Measurements from ENCODE around the gene SF3B3. TPM values are rescaled to one million over a fixed set of nuclear protein-coding genes. Genes with fewer than 3 reads are reported as not detected.

The SF3B3 gene
- total and polyA plus RNA-seq, 10 of the 15 experiments (the other 5 are each of a cell fraction or from before 2014, with no cell fraction given), result 134 to 453 (median 215) TPM

GRCh38 chr16:70478169-70478568, 45.4 kb upstream of the SF3B3 start:
- no peak overlapping the region for H2AFZ ChIP-seq (ENCODE audit: control insufficient read depth, low read depth, low read length)
- H3K27ac ChIP-seq (ENCODE audit: control insufficient read depth, insufficient read depth), result peak overlapping the region; percentile 84
- no peaks in the 10 kb centered on the region for H3K27me3 ChIP-seq (replicated peaks in 1 of 2; ENCODE audit: control insufficient read depth in 2 of 2, insufficient read depth in 2 of 2, low read length in 1 of 2)
- no peak overlapping the region for H3K4me3 ChIP-seq
- TF ChIP-seq SPI1 (IDR thresholded peaks at IDR 0.05; ENCODE audit: borderline replicate concordance, insufficient read depth, low read depth, low read length) (no peak), SIX5 (IDR thresholded peaks at IDR 0.05; ENCODE audit: low read depth, low read length, severe bottlenecking) (no peak), MAX (IDR thresholded peaks at IDR 0.05; ENCODE audit: low read depth, low read length) (no peak), JUND (IDR thresholded peaks at IDR 0.05; ENCODE audit: low read depth, low read length) (no peak), MEF2B (IDR thresholded peaks at IDR 0.05; ENCODE audit: partially characterized antibody, poor library complexity, severe bottlenecking) (no peak), YY1 (IDR thresholded peaks at IDR 0.05; ENCODE audit: low read depth, low read length) (no peak), ZBTB11 (CRISPR knock-in tag; IDR thresholded peaks at IDR 0.05) (no peak), HCFC1 (IDR thresholded peaks at IDR 0.05; ENCODE audit: low read length) (no peak), CHD4 (IDR thresholded peaks at IDR 0.05) (no peak)
- intact Hi-C loops (cut with micrococcal nuclease; ENCODE audit: unreplicated experiment) (no loop called here), in situ Hi-C loops (cut with MboI) (no loop called here)
- ATAC-seq, result no peak
- H3K9me3 ChIP-seq (replicated peaks; ENCODE audit: control insufficient read depth, insufficient read depth, low read length), result no peaks in the 10 kb centered on the region
- H3K79me2 ChIP-seq (ENCODE audit: control insufficient read depth, insufficient read depth, low read length), result no peaks in the 10 kb centered on the region
- no TSS peak for BruUV-seq (replicated peaks)
- CTCF ChIA-PET, result interaction anchor here (0.7 to 1.4 kb wide), 5 partner anchors 45 to 84 kb away, joined by 3 to 4 read pairs (median 3); no protein-coding TSS in a partner anchor
- peaks cover 27% of the 10 kb centered on the region for H3K4me1 ChIP-seq (ENCODE audit: control insufficient read depth, insufficient read depth, low read length)
- H3K36me3 ChIP-seq (ENCODE audit: control insufficient read depth in 2 of 2, insufficient read depth in 2 of 2, low read length in 1 of 2), result peaks cover 13 to 24% of the 10 kb centered on the region in 2 experiments
- no peak overlapping the region for H3K4me2 ChIP-seq (ENCODE audit: control insufficient read depth, insufficient read depth)
- FAIRE-seq, result no peak
- no peak for DNase-seq (ENCODE audit: low read depth, low spot score)
- no peaks in the 10 kb centered on the region for H4K20me1 ChIP-seq (ENCODE audit: control insufficient read depth, insufficient read depth)
- POLR2A ChIA-PET, result interaction anchor here (1.2 to 2.6 kb wide), 4 partner anchors 41 to 327 kb away, joined by 3 to 16 read pairs (median 10); partner anchors contain the start of gene ST3GAL2
- RAD21 ChIA-PET (ENCODE audit: unreplicated experiment), result interaction anchor here (1.0 to 3.2 kb wide), 6 partner anchors 17 to 113 kb away, joined by 3 to 19 read pairs (median 4); no protein-coding TSS in a partner anchor
- SMC1A ChIA-PET (ENCODE audit: uncharacterized antibody, unreplicated experiment), result interaction anchor here (0.7 to 3.3 kb wide), 10 partner anchors 8 to 98 kb away, joined by 3 to 11 read pairs (median 4); partner anchors contain the start of genes COG4 and ST3GAL2
- WGBS (ENCODE audit: insufficient coverage, insufficient replicate concordance, low lambda C conversion rate, missing lambda C conversion rate), result 100% methylated on average over 8 of the region's 8 CpGs
- no peak overlapping the region for H3K9ac ChIP-seq (ENCODE audit: control insufficient read depth, insufficient read depth, low read length)

Measured in GM12878 (cell line).